GM21619 (cell line): Measurements from ENCODE around the gene PRIM1.
A peak's percentile ranks its signal among the peaks of the same experiment; 100 is the strongest.
"Not testable (repeated sequence)": the region's sequence is repeated elsewhere in the genome, so short reads cannot be mapped to it uniquely, and the experiment has no call there.

Experiments
- ATAC-seq: cut with Tn5 transposase; IDR thresholded peaks from one replicate; pipeline ENCODE4 v1.9.1; 2021; ENCODE audit not compliant: unreplicated experiment

PRIM1 gene

GRCh38 chr12:56718636-56719035 is 33.5 kb downstream of the PRIM1 start:
- no peak for ATAC-seq

- ATAC-seq, result no peak
Measured at GRCh38 chr12:56718149-56718548, 34.0 kb downstream of the PRIM1 start.

- ATAC-seq, result no peak
Measured at GRCh38 chr12:56716933-56717880, 34.9 kb downstream of the PRIM1 start.

- ATAC-seq, result no peak
Measured at GRCh38 chr12:56716458-56716857, 35.7 kb downstream of the PRIM1 start.

- no peak for ATAC-seq
Measured at GRCh38 chr12:56715798-56716197, 36.3 kb downstream of the PRIM1 start.

- no peak for ATAC-seq
Measured at GRCh38 chr12:56714431-56714929, 37.6 kb downstream of the PRIM1 start.

GRCh38 chr12:56713345-56713744 is 38.8 kb downstream of the PRIM1 start:
- no peak for ATAC-seq

- no peak for ATAC-seq
Measured at GRCh38 chr12:56709759-56710376, 42.3 kb downstream of the PRIM1 start.

GRCh38 chr12:56704522-56704921 is 47.6 kb downstream of the PRIM1 start:
- ATAC-seq, result not testable (repeated sequence)

- no peak for ATAC-seq
Measured at GRCh38 chr12:56699020-56699661, 53.0 kb downstream of the PRIM1 start.

GRCh38 chr12:56695327-56696101 is 56.6 kb downstream of the PRIM1 start:
- ATAC-seq, result no peak

- no peak for ATAC-seq
Measured at GRCh38 chr12:56694161-56694560, 58.0 kb downstream of the PRIM1 start.

- ATAC-seq, result no peak
Measured at GRCh38 chr12:56688846-56689109, 63.3 kb downstream of the PRIM1 start.

GRCh38 chr12:56688129-56688845 is 63.8 kb downstream of the PRIM1 start, which contains the start of gene PTGES3:
PTGES3 (minus strand) TSS chr12:56688284; CDS start chr12:56687999, 285 bp downstream.
- ATAC-seq, result peak; percentile 58

- no peak for ATAC-seq
Measured at GRCh38 chr12:56687223-56688128, 64.6 kb downstream of the PRIM1 start.

GRCh38 chr12:56684745-56685359 is 67.3 kb downstream of the PRIM1 start:
- no peak for ATAC-seq

GRCh38 chr12:56682323-56682722 is 69.8 kb downstream of the PRIM1 start:
- ATAC-seq, result no peak
